Measurements from ENCODE around the gene PBX4. TPM values are rescaled to one million over a fixed set of nuclear protein-coding genes. Genes with fewer than 3 reads are reported as not detected.

PBX4 gene
- total and polyA plus RNA-seq, 11 donors, result 0.43 to 0.69 (median 0.53) TPM; not detected in 8

DNA sequence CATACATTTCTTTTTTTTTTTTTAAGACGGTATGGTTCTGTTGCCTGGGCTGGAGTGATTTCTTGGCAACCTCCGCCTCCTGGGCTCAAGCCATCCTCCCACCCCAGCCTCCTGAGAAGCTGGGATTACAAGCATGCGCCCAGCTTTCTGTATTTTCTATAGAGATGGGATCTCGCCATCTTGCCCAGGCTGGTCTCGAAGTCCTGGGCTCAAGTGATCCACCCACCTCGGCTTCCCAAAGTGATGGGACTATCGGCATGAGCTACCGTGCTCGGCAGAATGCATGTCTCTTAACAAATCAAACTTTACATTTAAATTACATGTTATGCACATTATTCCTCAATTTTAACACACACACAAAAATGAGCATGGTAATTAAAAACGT is 101.3 kb downstream of the PBX4 start:
- peak overlapping the region in 2 of 12 donors; percentile 90 to 92 for H3K27ac ChIP-seq

DNA sequence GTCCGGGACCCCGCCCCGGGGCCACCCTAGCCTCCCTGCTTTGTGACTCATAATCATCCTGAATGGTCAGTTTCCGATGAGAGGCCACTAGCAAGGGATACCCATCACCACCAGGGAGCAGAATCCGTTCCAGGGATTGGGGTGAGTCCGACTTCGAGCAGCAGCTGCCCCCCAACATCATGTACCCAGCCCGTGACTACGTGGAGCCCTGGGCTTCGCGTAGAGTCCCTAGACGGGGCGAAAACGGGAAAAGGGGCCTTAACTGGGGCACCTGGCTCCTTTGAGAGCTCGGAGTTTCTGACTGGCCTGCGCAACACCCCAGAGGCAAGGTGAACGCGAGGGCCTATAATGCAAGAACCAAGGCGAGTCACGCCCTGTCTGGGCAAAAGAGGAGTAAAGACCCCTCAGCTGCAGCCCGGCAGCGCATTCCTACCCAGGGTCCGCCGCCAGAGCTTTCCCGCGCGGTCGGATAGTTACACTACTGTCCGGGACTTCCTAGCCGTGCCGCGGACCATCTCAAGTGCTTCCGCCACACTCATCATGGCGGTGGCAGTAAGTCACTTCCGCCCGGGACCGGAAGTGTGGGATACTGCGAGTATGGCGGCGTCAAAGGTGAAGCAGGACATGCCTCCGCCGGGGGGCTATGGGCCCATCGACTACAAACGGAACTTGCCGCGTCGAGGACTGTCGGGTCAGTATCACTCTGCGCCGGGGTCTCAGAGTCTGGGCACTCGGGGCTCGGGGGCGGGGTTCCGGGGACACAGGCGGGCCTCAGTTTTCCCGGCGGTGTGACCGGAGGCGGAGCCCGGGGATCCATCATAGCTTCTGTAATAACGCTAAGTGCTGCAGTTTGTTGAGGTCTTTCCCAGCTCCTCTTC is 102.6 kb downstream of the PBX4 start, which contains the start of gene NDUFA13:
Gene NDUFA13, plus strand, starts transcription at position 584 of the 878 bp plus-strand sequence. Its CDS starts 14 bp downstream, at position 598.
- Histone ChIP-seq H3K36me3 (peaks cover 0 to 19% (median 17%) of the 10 kb centered on the region in 9 donors), H3K4me1 (peaks cover 0 to 49% (median 29%) of the 10 kb centered on the region in 12 donors), H3K9me3 (peaks cover 0 to 5% (median 0%) of the 10 kb centered on the region in 12 donors), H3K27me3 (no peaks in the 10 kb centered on the region), H3K4me3 (peak within 1 kb of the TSS; percentile 56 to 95 (median 77)), H3K27ac (peak within 1 kb of the TSS; percentile 72 to 93 (median 88))
- peak in 1 of 2 donors; percentile 63 for TF ChIP-seq POLR2A (IDR thresholded peaks at IDR 0.05)
- TF ChIP-seq, protein P1, sequence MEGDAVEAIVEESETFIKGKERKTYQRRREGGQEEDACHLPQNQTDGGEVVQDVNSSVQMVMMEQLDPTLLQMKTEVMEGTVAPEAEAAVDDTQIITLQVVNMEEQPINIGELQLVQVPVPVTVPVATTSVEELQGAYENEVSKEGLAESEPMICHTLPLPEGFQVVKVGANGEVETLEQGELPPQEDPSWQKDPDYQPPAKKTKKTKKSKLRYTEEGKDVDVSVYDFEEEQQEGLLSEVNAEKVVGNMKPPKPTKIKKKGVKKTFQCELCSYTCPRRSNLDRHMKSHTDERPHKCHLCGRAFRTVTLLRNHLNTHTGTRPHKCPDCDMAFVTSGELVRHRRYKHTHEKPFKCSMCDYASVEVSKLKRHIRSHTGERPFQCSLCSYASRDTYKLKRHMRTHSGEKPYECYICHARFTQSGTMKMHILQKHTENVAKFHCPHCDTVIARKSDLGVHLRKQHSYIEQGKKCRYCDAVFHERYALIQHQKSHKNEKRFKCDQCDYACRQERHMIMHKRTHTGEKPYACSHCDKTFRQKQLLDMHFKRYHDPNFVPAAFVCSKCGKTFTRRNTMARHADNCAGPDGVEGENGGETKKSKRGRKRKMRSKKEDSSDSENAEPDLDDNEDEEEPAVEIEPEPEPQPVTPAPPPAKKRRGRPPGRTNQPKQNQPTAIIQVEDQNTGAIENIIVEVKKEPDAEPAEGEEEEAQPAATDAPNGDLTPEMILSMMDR (IDR thresholded peaks at IDR 0.05), result peak in 2 of 12 donors; percentile 5 to 7
- ATAC-seq (peak; percentile 91 to 94 (median 92)), DNase-seq (peak; percentile 91 to 95 (median 93))
- WGBS, 4 donors, result 2 to 11% (median 7%) methylated on average over 44 to 61 of the region's 61 CpGs
- intact Hi-C loops (cut with DNase I), result no loop called here

More for the DNA sequence above, 101.3 kb downstream of the PBX4 start:
- intact Hi-C loops (cut with DNase I), result no loop called here
- no peaks in the 10 kb centered on the region for H3K27me3 ChIP-seq
- peaks cover 0 to 5% (median 0%) of the 10 kb centered on the region in 12 donors for H3K9me3 ChIP-seq
- WGBS, 4 donors, result 79 to 86% (median 83%) methylated on average over 10 of the region's 10 CpGs
- H3K4me3 ChIP-seq, result peak overlapping the region in 10 of 12 donors; percentile 56 to 95 (median 77)
- H3K36me3 ChIP-seq, result peaks cover 0 to 22% (median 17%) of the 10 kb centered on the region in 9 donors
- no peak for DNase-seq
- TF ChIP-seq, protein P1 (IDR thresholded peaks at IDR 0.05), result no peak
- TF ChIP-seq POLR2A (IDR thresholded peaks at IDR 0.05), result no peak
- ATAC-seq, result no peak
- peaks cover 0 to 49% (median 29%) of the 10 kb centered on the region in 12 donors for H3K4me1 ChIP-seq

DNA sequence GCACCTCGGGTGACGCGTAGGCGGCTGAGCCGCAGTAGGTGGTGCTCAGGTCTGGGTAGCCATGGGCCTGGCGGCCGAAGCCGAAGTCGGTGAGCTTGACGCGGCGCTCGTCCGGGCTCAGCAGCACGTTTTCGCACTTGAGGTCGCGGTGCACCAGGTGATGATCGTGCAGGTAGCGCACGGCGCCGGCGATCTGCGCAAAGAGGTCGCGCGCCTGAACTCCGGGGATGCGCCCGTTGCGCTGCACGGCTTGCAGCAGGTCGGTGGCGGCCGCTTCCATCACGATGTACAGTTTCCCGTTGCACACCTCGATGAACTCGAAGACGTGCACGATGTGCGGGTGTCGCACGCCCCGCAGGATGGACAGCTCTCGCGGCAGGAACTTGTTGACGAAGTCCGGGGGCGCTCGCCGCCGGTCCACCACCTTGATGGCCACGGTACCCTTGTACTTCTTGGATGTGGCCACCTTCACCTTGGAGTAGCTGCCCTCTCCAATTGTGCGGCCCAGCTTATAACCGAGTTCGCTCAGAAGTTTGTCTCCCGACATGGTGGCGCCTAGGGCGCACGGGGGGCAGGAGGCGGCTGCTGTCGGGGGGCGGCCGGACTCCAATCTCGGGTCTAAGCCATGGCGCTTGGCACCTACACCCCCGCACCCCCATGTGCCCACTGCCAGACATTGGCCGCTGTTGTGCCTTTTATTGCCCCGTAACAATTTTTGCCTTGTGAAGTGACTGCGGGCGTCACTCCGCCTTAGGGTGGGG is 103.4 kb downstream of the PBX4 start, which contains the start of gene TSSK6:
Gene TSSK6, minus strand, starts transcription at position 668 of the 761 bp plus-strand sequence. Its CDS starts 121 bp downstream, at position 547.
- no peak for DNase-seq
- TF ChIP-seq, protein P1 (IDR thresholded peaks at IDR 0.05), result no peak
- no peak for TF ChIP-seq POLR2A (IDR thresholded peaks at IDR 0.05)
- Histone ChIP-seq H3K36me3 (peaks cover 0 to 13% (median 10%) of the 10 kb centered on the region in 9 donors), H3K4me1 (peaks cover 0 to 49% (median 29%) of the 10 kb centered on the region in 12 donors), H3K9me3 (peaks cover 0 to 5% (median 0%) of the 10 kb centered on the region in 12 donors), H3K4me3 (peak within 1 kb of the TSS; percentile 56 to 95 (median 77)), H3K27me3 (no peaks in the 10 kb centered on the region), H3K27ac (peak within 1 kb of the TSS; percentile 72 to 93 (median 88))
- intact Hi-C loops (cut with DNase I), result no loop called here
- WGBS, 4 donors, result 78 to 86% (median 83%) methylated on average over 65 to 74 of the region's 74 CpGs
- ATAC-seq, result peak in 2 of 4 donors; percentile 0

Data from heart left ventricle (tissue), 16 donors.